Activated CD8-positive, alpha-beta T cell treated with anti-CD3 and anti-CD28 coated beads for 36 hours (primary cell): ENCODE measurements around the gene DSTN. TPM values are rescaled to one million over a fixed set of nuclear protein-coding genes. Genes with fewer than 3 reads are reported as not detected.

ENCODE experiments used
- ATAC-seq: fragments of 200-7000 bp; cut with Tn5 transposase; one replicate; pipeline ENCODE4 v1.10.0; 2021; ENCODE audit warnings: mild to moderate bottlenecking, moderate library complexity
- CTCF ChIA-PET: fragments of 350-600 bp; sonication (Branson Sonifier 250); formaldehyde crosslinking; loops from one replicate; lab custom pipeline; 2021; ENCODE audit warnings: antibody characterized with exemption; lab: Charles Lee
- POLR2A ChIA-PET: fragments of 350-600 bp; sonication (Branson Sonifier 250); formaldehyde crosslinking; loops from one replicate; lab custom pipeline; 2021; ENCODE audit warnings: antibody characterized with exemption; lab: Charles Lee
- DNase-seq: peaks from one replicate; pipeline ENCODE4 v3.0.0-alpha.2; 2020
- H3K27ac Mint-ChIP-seq: one replicate; pipeline ENCODE4 v1.8.0; 2021; ENCODE audit warnings: mild to moderate bottlenecking, mixed read lengths
- H3K27me3 Mint-ChIP-seq: one replicate; pipeline ENCODE4 v1.8.0; 2021; ENCODE audit warnings: mixed read lengths
- H3K36me3 Mint-ChIP-seq: one replicate; pipeline ENCODE4 v1.8.0; 2021; ENCODE audit warnings: low read depth, mixed read lengths
- H3K4me1 Mint-ChIP-seq: one replicate; pipeline ENCODE4 v1.8.0; 2021; ENCODE audit warnings: low read depth, mixed read lengths
- H3K4me3 Mint-ChIP-seq: one replicate; pipeline ENCODE4 v1.8.0; 2021; ENCODE audit warnings: mild to moderate bottlenecking, moderate library complexity, mixed read lengths
- H3K9me3 Mint-ChIP-seq: one replicate; pipeline ENCODE4 v1.8.0; 2021; ENCODE audit warnings: mixed read lengths
- CTCF ChIP-seq: fragments of 200-600 bp; IDR thresholded peaks from one replicate; pipeline ENCODE4 v1.8.0; 2022; ENCODE audit warnings: antibody characterized with exemption, mild to moderate bottlenecking
- intact Hi-C: fragments of 100-400 bp; cut with micrococcal nuclease; formaldehyde crosslinking; loops from one replicate; pipeline ENCODE4 v1.10.0; 2022
- total RNA-seq, 2 experiments: library from RNA; stranded (reverse); gene quantifications; one replicate each; pipeline ENCODE4 v1.2.3, GENCODE V29; 2021

DSTN gene
- total RNA-seq, 2 experiments from 2014 or later: 55.5 to 56.4 TPM

- CTCF ChIA-PET: interaction anchor here (1.0 to 1.7 kb wide), 3 partner anchors 27 to 140 kb away, joined by 3 to 4 read pairs (median 3); partner anchors contain the start of gene RRBP1
- Mint-ChIP-seq H3K9me3 (no peaks in the 10 kb centered on the region), H3K27me3 (no peaks in the 10 kb centered on the region), H3K36me3 (peaks cover 4% of the 10 kb centered on the region), H3K4me3 (no peak overlapping the region), H3K27ac (no peak overlapping the region), H3K4me1 (peaks cover 5% of the 10 kb centered on the region)
- DNase-seq: no peak
- no peak for ATAC-seq
- no peak for TF ChIP-seq CTCF
- intact Hi-C loops: no loop called here
- POLR2A ChIA-PET: no interaction called here
Observed at GRCh38 chr20:17645546-17646208, 75.8 kb downstream of the DSTN start.

- ChIA-PET POLR2A (no interaction called here), CTCF (interaction anchor here (1.0 to 1.7 kb wide), 3 partner anchors 28 to 141 kb away, joined by 3 to 4 read pairs (median 3); partner anchors contain the start of gene RRBP1)
- Mint-ChIP-seq H3K36me3 (peaks cover 2% of the 10 kb centered on the region), H3K4me1 (peaks cover 5% of the 10 kb centered on the region), H3K9me3 (no peaks in the 10 kb centered on the region), H3K4me3 (no peak overlapping the region), H3K27me3 (no peaks in the 10 kb centered on the region), H3K27ac (no peak overlapping the region)
- no peak for TF ChIP-seq CTCF
- no peak for ATAC-seq
- intact Hi-C loops: no loop called here
- no peak for DNase-seq
Observed at GRCh38 chr20:17646209-17646960, 76.5 kb downstream of the DSTN start.

- Mint-ChIP-seq H3K4me1 (peaks cover 5% of the 10 kb centered on the region), H3K4me3 (no peak overlapping the region), H3K36me3 (no peaks in the 10 kb centered on the region), H3K9me3 (no peaks in the 10 kb centered on the region), H3K27me3 (no peaks in the 10 kb centered on the region), H3K27ac (no peak overlapping the region)
- intact Hi-C loops: no loop called here
- DNase-seq: no peak
- POLR2A ChIA-PET: no interaction called here
- CTCF ChIA-PET: interaction anchor here (0.7 to 1.7 kb wide), 4 partner anchors 29 to 251 kb away, joined by 3 to 4 read pairs (median 3); partner anchors contain the start of gene RRBP1
- TF ChIP-seq CTCF: no peak
- ATAC-seq: no peak
Observed at GRCh38 chr20:17646961-17647301, 77.1 kb downstream of the DSTN start.

- CTCF ChIA-PET: interaction anchor here (0.7 to 1.6 kb wide), 4 partner anchors 35 to 250 kb away, joined by 3 to 5 read pairs (median 3); partner anchors contain the start of gene RRBP1
- no peak overlapping the region for H3K27ac Mint-ChIP-seq
- DNase-seq: no peak
- no peak for ATAC-seq
- H3K36me3 Mint-ChIP-seq: no peaks in the 10 kb centered on the region
- no peak for TF ChIP-seq CTCF
- H3K4me3 Mint-ChIP-seq: no peak overlapping the region
- no peaks in the 10 kb centered on the region for H3K27me3 Mint-ChIP-seq
- no peaks in the 10 kb centered on the region for H3K9me3 Mint-ChIP-seq
- intact Hi-C loops: no loop called here
- POLR2A ChIA-PET: interaction anchor here (0.7 kb wide), 1 partner anchor 546 kb away, joined by 3 read pairs; no protein-coding TSS in a partner anchor
- peaks cover 5% of the 10 kb centered on the region for H3K4me1 Mint-ChIP-seq
Observed at GRCh38 chr20:17647391-17648314, 77.8 kb downstream of the DSTN start.
